GM19463 (cell line): ENCODE measurements around the gene SLC24A3.

ENCODE experiments used
- ATAC-seq: cut with Tn5 transposase; IDR thresholded peaks from one replicate; pipeline ENCODE4 v1.9.1; 2021; ENCODE audit warnings: mild to moderate bottlenecking, moderate library complexity; ENCODE audit not compliant: unreplicated experiment

The SLC24A3 gene

DNA sequence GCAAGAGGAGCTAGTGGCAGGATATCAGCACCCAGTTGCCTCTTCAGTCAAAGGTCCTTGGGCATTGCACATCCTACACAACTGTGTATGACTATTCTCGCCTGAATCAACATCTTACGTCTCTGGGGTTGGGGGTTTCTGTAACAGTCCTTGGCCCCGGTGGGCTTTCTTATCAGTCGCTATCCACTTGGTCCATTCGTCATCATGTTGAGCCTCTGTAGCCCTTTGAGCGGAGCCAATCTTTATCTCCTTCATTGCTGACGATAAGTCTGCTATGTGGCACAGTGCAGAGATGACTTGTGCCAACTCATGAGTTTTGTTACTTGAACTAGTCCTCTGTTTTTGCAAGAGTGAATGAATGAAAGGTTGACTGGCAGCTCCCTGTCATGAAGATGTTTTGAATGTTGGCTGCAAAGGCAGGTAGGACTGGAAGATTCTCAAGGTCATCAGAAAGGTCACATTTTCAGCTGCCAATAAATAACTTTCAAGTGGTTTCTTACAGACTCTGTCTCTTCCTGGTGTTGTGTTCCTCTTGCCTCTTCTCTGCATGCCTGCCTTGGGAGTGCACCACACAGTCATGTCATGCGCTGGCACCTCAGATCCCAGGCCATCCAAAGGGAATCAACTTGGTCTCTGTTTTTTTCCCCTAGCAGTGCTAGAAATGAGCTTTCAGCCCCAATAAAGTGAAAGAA is 238.9 kb downstream of the SLC24A3 start:
- no peak for ATAC-seq

DNA sequence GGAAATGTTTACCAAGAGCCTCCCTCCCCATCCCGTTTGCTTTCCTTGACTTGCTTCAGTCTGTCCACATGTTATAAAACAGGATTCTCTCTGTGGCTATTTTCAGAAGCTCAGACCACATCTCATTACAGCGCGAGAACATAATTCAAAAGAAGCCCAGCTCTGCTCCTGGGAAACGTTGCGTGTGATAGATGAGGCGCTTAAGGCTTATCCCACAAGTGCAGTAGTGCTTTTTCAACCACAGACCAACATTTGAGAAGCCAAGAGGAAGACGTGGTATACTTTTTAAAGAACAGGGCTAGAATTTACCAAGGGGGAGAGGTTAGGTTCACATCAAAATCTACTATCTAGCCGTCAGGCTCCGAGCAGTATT is 239.5 kb downstream of the SLC24A3 start:
- no peak for ATAC-seq

DNA sequence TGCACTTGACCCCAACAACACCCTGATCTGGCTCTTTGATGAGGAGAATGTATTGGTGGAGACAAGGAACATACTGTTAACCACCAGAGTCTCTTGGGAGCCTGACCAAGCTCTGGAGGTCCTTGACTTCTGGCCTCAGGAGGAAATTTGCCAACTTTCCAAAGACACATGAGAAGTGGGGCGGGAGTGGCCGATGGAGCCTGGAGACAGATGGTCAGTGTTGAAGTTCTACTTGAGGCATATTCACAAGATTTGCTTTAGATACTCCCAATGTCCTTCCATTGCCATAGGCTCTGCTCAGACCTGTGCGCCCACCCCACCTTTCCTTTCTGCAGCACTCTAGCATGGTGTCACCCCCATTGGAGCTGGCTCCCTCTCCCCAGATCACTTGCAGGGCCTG is 241.0 kb downstream of the SLC24A3 start:
- ATAC-seq: no peak

DNA sequence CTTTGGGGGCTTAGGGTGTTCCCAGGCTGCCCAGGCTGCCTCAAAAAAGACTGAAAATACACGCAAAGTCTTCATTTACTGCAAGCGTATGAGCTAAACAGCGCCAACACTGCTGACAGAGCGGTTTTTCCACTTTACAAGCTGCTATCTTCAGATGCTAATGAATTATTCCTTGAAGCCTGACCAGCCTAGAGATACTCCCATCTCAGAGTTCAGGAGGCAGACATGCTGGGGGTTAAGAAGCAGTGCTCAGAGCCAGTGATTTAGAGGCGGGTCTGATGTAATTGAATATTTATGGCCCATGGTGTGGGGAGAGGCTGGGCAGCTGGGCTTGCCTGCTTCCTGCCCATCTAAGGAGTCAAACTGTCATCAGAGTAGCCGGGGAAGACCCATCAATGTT is 241.4 kb downstream of the SLC24A3 start:
- ATAC-seq: no peak

DNA sequence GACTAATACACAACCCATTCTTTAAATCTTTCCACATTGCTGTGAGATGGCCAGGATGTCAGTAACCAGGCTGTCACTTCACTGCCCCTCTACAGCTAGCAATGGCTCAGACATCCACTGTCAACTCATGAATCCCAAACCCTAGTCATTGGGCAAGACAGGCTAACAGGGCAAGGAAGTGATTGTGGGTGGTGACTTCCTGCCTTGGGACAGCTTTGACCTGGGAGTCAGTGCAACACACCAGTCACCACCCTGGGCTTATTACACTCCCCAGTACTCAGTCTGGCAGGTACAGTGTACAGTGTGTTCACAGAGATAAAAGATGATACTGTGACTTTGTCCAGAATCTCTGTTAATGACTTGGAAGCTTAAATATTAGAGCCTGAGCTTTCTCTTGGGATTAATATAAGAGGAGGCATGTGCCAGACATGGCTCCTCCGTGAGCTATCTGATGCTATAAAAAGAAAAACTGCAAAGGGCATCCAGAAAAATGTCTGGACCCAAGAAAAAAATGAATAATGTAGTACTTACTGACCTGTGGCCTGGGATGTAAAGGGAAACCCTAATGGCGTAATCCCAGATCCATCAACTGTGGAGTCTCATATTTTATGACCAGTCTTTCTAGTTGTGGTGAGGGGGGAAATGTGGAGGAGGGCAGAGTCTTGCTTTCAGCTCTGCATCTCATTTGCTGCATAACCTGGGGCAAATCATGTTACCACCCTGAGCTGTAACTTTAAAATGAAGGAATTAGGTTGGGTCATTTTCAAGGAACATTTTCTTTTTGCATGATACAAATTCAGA is 244.4 kb downstream of the SLC24A3 start:
- ATAC-seq: no peak

DNA sequence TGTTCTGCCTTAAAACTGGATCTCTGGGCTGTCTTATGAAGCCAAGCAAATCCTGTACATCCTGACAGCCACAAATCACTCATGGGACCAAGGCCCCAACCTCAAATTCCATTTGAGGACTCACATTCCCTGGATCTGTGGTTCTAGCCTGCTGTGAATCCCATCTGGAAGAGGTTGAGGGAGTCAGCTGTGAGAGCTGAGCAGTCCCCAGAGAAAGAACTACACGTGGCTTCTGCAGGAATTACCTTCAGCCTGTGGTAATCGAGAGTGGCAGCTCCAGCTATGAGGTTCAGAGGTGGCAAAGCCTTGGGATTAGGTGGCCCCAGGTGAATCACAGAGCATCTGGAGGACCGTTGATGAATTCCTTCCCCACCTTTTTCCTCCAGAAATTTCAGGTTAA is 245.2 kb downstream of the SLC24A3 start:
- ATAC-seq: no peak

DNA sequence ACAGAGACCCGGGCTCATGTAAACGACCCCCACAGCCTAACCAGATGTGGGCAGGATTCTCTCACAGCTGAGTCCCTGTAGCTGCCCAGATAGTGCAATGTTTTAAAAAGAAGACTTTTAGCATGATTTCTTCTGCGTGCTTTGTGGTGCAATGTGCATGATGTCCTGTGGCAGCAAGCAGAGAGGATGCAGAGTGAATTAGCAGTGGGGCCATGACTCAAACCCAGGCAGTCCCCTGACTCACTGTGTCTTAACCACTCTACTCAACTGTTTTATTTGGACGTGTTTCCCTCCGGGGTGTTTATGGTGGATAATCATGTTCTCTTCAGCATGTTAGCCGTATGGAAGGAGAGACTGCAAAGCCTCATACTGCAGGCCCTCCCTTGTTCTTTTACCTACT is 247.9 kb downstream of the SLC24A3 start:
- no peak for ATAC-seq

DNA sequence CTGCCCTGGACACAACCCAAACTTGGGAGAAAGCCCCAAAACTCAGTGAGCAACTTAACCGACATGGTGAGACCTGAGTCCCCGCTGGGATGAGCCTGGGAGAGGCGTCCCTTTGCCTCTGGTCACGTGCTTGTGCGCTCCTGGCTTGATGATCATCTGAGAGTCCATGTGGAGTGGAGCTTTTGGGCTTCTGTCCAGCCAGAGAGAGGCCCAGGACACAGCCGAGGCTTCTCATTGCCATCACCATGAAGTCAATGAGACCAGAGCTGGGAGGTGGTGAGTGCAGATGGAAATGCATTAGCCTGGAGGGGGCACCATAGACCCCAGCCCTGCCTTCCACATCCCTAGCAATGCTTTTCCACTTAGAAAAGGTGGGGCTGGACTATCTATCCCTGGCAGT is 250.0 kb downstream of the SLC24A3 start:
- no peak for ATAC-seq

DNA sequence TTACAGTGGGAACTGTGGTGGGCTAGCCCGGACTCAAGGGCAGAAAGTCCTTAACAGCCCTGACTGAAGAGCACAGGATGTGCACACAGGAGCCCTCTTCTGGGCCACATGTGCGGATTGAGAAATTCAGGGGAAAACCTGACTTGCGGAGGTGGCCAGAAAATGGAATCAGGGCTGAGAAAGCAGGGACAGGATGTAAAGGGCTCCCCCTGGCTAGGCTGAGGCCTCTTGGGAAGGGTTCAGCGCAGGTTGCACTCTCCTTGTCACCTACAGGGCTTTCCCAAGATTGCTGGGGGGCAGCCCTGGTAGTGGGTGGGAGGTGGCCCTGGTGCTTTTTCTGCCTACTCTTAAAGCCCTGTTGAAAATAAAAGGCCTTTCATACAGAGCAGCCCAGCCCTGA is 251.2 kb downstream of the SLC24A3 start:
- ATAC-seq: no peak

DNA sequence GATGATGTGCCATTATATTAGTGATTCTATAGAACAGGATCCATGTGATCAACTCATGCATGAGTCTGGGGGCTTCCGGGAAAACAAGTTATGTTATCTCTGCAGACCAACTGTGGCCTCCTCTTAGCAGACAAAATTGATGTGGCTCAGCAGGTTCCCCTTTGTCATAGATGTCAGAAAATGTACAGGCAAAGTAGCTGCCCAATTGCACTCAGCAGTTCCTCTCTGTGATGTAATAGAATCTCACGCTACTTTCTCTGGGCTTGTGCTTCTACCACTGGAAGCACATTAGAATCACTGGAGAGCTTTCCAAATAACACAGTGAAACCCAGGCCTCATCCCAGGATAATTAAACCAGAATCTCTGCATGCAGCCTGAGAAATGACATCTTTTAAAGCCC is 253.1 kb downstream of the SLC24A3 start:
- no peak for ATAC-seq

DNA sequence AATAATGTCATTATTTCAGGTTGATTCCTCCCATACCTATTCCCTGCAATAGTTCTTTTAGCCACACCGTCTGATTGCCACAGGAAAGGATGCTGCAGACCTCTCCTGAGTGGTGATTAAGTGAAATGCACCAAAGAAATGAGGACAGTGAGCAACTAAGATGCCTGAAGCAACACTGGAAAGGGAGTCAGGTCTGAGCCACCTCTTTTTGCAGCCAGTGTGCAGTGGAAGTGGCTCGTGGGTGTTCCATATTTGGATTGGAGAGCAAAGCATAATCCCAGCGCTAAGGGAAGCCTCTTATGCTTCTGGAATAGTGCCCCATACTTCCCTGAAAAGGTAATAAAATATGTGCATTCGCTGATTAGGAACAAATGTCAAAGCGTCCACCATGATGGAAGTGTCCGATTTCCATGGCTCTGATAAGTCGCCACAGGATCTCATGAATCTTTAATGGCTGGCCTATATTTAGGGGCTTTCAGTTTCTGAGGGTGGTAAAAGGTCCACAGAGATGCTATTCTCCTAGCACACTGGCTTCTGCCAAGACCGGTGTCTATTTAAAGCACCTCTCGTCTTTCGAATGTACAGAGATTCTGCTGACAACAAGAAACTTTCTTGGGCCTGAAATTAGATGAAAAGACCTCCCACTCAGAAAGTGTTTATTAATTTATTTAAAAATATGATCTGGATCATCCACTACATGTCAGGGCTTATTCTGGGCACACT is 253.9 kb downstream of the SLC24A3 start:
- no peak for ATAC-seq

DNA sequence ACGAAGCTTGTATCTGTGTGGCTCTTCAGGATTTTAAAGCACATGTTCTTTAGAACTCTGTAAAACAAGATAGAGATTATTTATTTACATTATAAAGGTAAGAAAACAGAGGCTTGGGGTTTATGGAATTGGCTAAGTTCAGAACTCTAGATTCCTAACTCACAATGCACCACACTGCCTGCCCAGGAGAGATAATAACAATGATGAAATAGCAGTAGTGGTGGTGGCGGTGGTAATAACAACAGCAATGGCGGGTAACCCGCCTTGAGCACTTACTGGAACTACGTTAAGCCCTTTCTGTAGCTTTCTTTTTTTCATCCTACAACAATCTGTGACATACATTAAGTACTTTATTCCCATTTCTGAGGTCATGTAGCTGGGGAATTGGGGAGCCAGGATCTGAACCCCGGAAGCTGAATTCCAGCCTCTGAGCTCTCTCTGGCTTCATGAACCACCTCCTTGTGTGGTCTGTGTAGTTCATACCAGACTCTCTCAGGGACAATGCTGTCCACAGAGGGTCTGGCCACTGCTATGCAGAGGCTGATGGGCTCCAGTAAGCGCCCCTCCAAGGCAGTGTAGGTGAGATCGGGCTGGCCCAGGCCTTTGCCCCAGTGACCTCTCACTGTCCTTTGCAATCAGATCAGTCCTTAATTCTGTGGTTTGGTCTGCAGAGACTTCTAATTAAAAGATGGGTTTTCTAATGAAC is 260.9 kb downstream of the SLC24A3 start:
- ATAC-seq: no peak

DNA sequence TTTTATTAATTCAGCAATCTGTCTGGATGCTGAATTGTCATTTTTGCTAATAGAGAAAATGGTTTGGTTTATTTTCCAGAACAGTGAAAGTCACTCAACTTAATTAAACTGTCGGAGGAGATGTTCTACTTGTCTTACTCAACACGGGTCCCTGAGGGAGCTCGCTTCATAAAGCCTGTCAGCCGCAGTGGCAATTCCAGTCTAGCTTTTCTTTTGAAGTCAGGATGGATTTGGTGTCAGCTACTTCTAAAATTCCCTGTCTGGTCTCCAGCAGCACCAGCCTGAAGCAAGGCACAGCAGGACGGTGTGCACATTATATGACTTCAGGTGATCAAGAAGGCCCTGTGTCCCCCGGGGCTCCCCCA is 261.5 kb downstream of the SLC24A3 start:
- no peak for ATAC-seq

DNA sequence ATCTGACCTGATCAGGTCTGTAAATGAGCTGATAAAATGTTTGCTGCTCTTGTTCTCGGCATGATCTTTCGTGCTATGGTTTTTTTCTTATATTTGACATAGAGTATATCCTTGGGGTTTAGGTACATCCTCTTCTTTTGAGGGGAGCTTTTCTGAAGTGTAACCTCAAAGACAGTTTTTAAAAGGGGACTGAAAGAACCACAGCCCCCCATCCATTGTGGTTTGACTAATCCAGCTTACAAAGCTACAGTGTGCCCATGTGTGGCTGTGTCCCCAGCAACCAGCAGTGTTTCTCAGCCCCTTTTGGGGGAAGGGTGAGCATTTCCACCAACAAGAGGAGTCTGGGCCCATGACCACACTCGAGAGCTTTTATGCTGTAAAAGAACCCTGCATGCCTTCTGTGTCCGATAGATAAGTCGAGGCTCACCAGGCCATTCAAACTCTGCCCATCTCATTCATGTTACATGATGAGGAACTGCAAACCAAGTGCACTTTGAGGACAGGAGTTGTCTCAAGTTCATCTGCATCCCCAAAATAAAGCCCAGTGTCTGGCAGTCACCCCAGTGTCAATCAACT is 266.0 kb downstream of the SLC24A3 start:
- no peak for ATAC-seq

DNA sequence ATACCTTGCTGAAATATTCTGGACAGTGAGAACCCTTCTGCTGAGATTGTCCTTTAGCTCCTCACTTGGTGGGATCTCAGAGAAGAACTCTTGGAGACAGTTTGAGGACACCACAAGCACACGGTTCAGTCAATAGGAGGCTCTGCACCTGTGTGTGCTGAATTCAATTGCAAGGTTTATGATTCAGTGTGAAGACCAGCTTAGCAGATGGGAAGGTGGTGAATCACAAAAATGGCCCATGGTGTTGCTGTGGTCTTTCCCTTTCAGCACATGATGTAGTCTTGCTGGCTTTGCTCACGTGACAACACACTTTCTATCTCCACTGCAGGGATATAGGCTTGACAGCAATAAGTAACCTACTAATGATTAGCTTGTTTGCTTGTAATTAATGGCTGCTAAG is 270.3 kb downstream of the SLC24A3 start:
- no peak for ATAC-seq

DNA sequence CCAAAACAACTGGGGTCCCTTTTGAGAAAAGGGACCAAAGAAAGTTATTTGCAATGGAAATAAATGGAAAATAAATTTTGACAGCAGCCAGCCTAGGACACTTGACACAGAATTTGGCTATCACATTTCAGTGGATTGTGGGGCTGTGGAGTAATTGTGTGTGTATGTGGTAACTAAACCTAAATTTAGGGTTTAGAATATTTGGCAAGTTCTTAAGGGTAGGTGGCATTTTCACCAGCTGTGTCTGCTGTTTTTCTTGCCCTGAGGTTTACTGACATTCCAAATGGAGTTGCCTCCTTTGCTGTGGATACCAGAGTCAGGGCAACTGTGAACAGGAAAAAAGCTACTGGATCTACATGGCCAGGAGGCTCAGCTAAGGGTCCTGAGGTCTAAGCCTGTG is 270.9 kb downstream of the SLC24A3 start:
- no peak for ATAC-seq

DNA sequence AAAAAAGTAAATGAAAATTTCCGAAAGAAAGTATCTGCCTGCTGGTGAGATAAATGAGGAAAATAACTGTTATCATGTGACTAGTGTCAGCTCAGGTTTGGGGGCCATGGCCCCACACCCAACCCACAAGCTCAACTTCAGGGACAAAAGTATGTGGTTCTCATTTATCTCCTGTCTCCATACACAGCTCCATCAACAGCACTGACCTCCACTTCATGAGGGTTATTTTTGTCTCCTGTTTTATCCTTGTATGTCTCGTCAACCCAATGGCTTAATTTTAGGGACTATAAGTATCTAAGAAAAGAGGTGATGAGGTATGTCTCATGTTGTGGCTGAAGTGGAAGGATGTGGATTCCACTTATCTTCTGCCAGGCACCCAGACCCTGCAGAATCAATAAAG is 274.0 kb downstream of the SLC24A3 start:
- no peak for ATAC-seq

DNA sequence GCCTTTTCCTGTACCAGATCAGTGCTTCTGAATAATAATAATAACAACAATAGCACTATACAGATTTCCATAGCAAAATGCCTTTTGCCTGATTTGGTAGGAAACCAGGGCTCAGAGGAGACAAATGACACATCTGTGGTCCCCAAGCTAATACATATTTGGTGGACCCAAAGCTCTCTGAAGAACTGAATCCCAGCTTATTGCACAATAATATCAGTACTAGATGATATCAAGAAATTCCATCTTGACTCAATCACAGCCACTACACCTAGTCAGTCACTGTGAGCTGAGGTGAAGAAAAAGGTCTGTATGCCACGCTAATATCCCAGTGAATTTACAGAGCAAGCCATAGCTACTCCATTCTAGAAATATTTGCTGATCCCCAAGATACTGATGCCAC is 275.0 kb downstream of the SLC24A3 start:
- no peak for ATAC-seq

DNA sequence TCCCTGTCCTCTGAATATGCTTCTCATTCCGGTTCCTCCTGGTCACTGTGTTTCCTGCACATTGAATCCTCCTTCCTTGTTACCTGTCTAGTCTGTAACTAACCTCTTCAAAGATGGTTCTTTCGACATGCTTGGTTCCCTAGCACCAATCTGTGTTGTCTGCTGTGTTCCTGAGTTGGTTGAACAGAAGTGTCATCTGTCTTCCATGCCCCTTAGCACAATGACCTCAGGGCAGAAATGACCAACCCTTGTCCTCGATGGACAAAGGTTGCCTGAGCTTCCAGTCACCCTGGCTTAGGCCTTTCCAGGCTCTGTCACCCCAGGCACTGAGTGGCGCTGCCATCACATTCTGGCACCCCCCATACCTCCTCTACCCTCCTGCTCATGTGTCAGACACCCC is 278.8 kb downstream of the SLC24A3 start:
- no peak for ATAC-seq

DNA sequence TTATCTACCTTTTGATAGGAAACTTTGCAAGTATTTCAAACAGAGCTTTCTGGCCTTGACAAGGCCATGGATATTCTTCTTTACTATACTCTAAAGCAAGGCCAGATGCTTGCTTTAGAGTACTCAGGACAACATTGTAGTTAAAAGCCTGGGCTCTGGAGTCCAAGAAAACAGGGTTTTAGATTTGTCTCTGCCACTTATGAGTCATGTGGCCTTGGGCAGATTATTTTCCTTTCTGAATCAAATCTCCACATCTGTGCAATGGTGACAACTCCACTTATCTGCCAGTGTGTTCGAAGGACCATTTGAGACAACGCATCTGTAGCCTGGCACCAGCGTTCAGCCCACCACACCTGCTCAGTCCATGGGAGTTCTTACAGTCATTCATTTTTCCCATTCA is 279.7 kb downstream of the SLC24A3 start:
- ATAC-seq: no peak

DNA sequence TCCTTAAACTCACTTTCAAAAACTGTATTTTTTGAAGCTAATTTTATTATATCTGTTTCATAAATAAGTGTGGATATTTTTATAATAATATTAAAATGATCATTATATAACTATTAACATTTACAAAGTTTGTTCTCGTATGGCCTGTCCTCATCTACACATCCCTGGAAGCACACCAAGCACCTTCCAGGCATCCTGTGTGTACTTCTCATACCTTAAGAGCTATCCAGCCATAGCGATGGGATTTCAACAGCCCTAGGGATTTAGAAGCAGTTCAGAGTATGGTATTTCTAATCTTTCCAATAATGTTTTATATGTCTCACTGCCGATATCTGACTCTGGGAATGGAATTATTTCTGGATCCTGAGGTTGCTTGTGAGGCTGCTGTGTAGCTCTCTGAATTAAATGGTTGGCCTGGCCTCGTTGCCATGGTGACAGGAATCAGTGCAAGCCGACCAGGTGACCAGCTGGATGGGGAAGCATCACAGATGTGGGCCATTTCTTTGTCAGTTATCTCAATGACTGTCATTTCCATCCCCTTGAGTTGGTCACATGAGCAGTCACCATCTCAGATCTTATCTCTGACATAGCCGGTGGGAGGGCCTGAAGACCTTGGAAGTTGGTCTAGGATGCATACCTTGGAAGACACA is 280.4 kb downstream of the SLC24A3 start:
- ATAC-seq: no peak
